MM.1S (cell line): ENCODE measurements around the gene FRMPD3.

Source experiments
- DNase-seq: peaks from one replicate; pipeline ENCODE4 v3.0.0-alpha.2; 2015
- H2AFZ ChIP-seq: fragments of 300-600 bp; sonication (generic); 2 replicates; pipeline ENCODE4 v1.6.0; 2016; ENCODE audit warnings: antibody characterized with exemption, low read length
- H3F3A ChIP-seq: fragments of 300-600 bp; sonication (generic); 2 replicates; pipeline ENCODE4 v1.6.1; 2016; ENCODE audit warnings: mild to moderate bottlenecking, antibody characterized with exemption, low read length, moderate library complexity, mixed read lengths; ENCODE audit not compliant: insufficient read depth
- H3K27ac ChIP-seq: fragments of 300-600 bp; sonication (generic); 2 replicates; pipeline ENCODE4 v1.5.1; 2016; ENCODE audit warnings: mild to moderate bottlenecking, low read length
- H3K27me3 ChIP-seq: fragments of 300-600 bp; sonication (generic); replicated peaks from 2 replicates; pipeline ENCODE4 v1.6.0; 2016; ENCODE audit warnings: low read length; ENCODE audit not compliant: insufficient read depth
- H3K36me3 ChIP-seq: fragments of 300-600 bp; sonication (generic); replicated peaks from 2 replicates; pipeline ENCODE4 v1.6.1; 2016; ENCODE audit warnings: mild to moderate bottlenecking, low read length, mixed read lengths; ENCODE audit not compliant: insufficient read depth
- H3K4me1 ChIP-seq: fragments of 300-600 bp; sonication (generic); 2 replicates; pipeline ENCODE4 v1.6.1; 2016; ENCODE audit warnings: low read length, mixed read lengths
- H3K4me2 ChIP-seq: fragments of 300-600 bp; sonication (generic); 2 replicates; pipeline ENCODE4 v1.6.0; 2016; ENCODE audit warnings: low read depth, low read length
- H3K4me3 ChIP-seq: fragments of 300-600 bp; sonication (generic); 2 replicates; pipeline ENCODE4 v1.5.1; 2016; ENCODE audit warnings: low read length, mixed read lengths
- H3K79me2 ChIP-seq: fragments of 300-600 bp; sonication (generic); 2 replicates; pipeline ENCODE4 v1.6.1; 2016; ENCODE audit warnings: mixed run types, low read length, mixed read lengths
- H3K9ac ChIP-seq: fragments of 300-600 bp; sonication (generic); 2 replicates; pipeline ENCODE4 v1.6.1; 2016; ENCODE audit warnings: low read length, mixed read lengths
- H3K9me2 ChIP-seq: fragments of 300-600 bp; sonication (generic); replicated peaks from 2 replicates; pipeline ENCODE4 v1.6.1; 2016; ENCODE audit warnings: mild to moderate bottlenecking, low read length, mixed read lengths; ENCODE audit not compliant: insufficient read depth
- H3K9me3 ChIP-seq: fragments of 300-600 bp; sonication (generic); replicated peaks from 2 replicates; pipeline ENCODE4 v1.6.1; 2016; ENCODE audit warnings: mild to moderate bottlenecking, low read length, mixed read lengths; ENCODE audit not compliant: insufficient read depth
- H4K20me1 ChIP-seq: fragments of 300-600 bp; sonication (generic); 2 replicates; pipeline ENCODE4 v1.6.1; 2016; ENCODE audit warnings: mild to moderate bottlenecking, low read length, moderate library complexity, mixed read lengths; ENCODE audit not compliant: insufficient read depth
- CTCF ChIP-seq: fragments of 300-600 bp; sonication (generic); IDR thresholded peaks from 2 replicates; pipeline ENCODE4 v1.5.1; 2016; ENCODE audit warnings: antibody characterized with exemption, low read length, mixed read lengths
- EZH2 ChIP-seq: fragments of 300-600 bp; sonication (generic); optimal IDR thresholded peaks from 2 replicates; pipeline ENCODE3; 2017; ENCODE audit warnings: low read depth, mild to moderate bottlenecking, antibody characterized with exemption, low read length, mixed read lengths
- EZH2phosphoT487 ChIP-seq: fragments of 300-600 bp; sonication (generic); IDR thresholded peaks from 2 replicates; pipeline ENCODE4 v1.6.1; 2018; ENCODE audit warnings: antibody characterized with exemption, low read length

The FRMPD3 gene

GRCh38 chrX:107448998-107449835, at the start of gene FRMPD3:
FRMPD3 (plus strand) TSS chrX:107449652; CDS start chrX:107526589, 76,937 bp downstream.
- Histone ChIP-seq H3K9me3 (no peaks in the 10 kb centered on the region), H3K4me1 (no peaks in the 10 kb centered on the region), H3K79me2 (no peaks in the 10 kb centered on the region), H3F3A (no peaks in the 10 kb centered on the region), H3K4me3 (peak within 1 kb of the TSS; percentile 59), H3K27me3 (no peaks in the 10 kb centered on the region), H3K4me2 (peak within 1 kb of the TSS; percentile 60), H4K20me1 (no peaks in the 10 kb centered on the region), H2AFZ (peak within 1 kb of the TSS; percentile 43; the same call in 1 of the 2 replicates), H3K27ac (no peak within 1 kb of the TSS), H3K9ac (no peak within 1 kb of the TSS), H3K9me2 (no peaks in the 10 kb centered on the region), H3K36me3 (no peaks in the 10 kb centered on the region)
- peak; percentile 29 for DNase-seq
- TF ChIP-seq EZH2phosphoT487 (no peak), CTCF (peak; percentile 19)

- H3K4me2 ChIP-seq, result no peak overlapping the region
- no peaks in the 10 kb centered on the region for H3K4me1 ChIP-seq
- no peak overlapping the region for H3K4me3 ChIP-seq
- H3K9me2 ChIP-seq, result no peaks in the 10 kb centered on the region
- H3K9me3 ChIP-seq, result no peaks in the 10 kb centered on the region
- no peaks in the 10 kb centered on the region for H3K27me3 ChIP-seq
- DNase-seq, result no peak
- no peak overlapping the region for H3K27ac ChIP-seq
- H3F3A ChIP-seq, result no peaks in the 10 kb centered on the region
- no peaks in the 10 kb centered on the region for H4K20me1 ChIP-seq
- no peaks in the 10 kb centered on the region for H3K79me2 ChIP-seq
- no peak overlapping the region for H2AFZ ChIP-seq
- no peaks in the 10 kb centered on the region for H3K36me3 ChIP-seq
- TF ChIP-seq EZH2phosphoT487 (no peak), EZH2 (no peak), CTCF (no peak)
- no peak overlapping the region for H3K9ac ChIP-seq
These were observed 28.9 kb upstream of the FRMPD3 start for GRCh38 chrX:107420571-107420970.

- no peak overlapping the region for H3K4me3 ChIP-seq
- no peaks in the 10 kb centered on the region for H4K20me1 ChIP-seq
- no peaks in the 10 kb centered on the region for H3K4me1 ChIP-seq
- H2AFZ ChIP-seq, result no peak overlapping the region
- no peaks in the 10 kb centered on the region for H3K27me3 ChIP-seq
- H3F3A ChIP-seq, result no peaks in the 10 kb centered on the region
- TF ChIP-seq CTCF, result no peak
- no peak for TF ChIP-seq EZH2phosphoT487
- TF ChIP-seq EZH2, result no peak
- no peaks in the 10 kb centered on the region for H3K79me2 ChIP-seq
- no peaks in the 10 kb centered on the region for H3K36me3 ChIP-seq
- no peaks in the 10 kb centered on the region for H3K9me3 ChIP-seq
- H3K4me2 ChIP-seq, result no peak overlapping the region
- H3K9me2 ChIP-seq, result no peaks in the 10 kb centered on the region
- H3K9ac ChIP-seq, result no peak overlapping the region
- DNase-seq, result no peak
- no peak overlapping the region for H3K27ac ChIP-seq
These were observed 28.1 kb upstream of the FRMPD3 start for GRCh38 chrX:107421337-107421861.
